ENCODE data around the gene EAF2.

DNA sequence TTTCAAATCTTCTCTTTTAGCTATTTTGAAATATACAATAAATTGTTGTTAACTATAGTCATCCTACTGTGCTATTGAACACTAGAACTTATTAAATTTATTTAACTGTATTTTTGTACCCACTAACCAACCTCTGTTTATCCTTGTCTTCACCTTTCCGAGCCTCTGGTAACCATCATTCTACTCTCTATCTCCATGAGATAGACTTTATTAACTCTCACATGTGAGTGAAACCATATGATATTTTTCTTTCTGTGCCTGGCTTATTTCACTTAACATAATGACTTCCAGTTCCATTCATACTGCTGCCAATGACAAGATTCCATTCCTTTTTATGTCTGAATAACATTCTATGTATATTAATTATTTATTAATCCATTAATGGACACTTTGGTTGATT, 43.4 kb downstream of the EAF2 start:
- TF ChIP-seq GATA3 (IDR thresholded peaks at IDR 0.05; ENCODE audit: low read depth, low read length): no peak
- TF ChIP-seq GATA2 (IDR thresholded peaks at IDR 0.05; ENCODE audit: low read depth, low read length): no peak
